GM12873 (cell line): ENCODE data around the gene ZBTB47.

Source experiments
- TF ChIP-seq, protein P1 (sequence below): IDR thresholded peaks from 2 replicates; pipeline ENCODE4 v1.5.1; 2012; ENCODE audit warnings: low read depth, mild to moderate bottlenecking, moderate library complexity, low read length, control low read depth; ENCODE audit not compliant: insufficient read depth; ENCODE audit errors: missing control alignments

Gene ZBTB47

DNA sequence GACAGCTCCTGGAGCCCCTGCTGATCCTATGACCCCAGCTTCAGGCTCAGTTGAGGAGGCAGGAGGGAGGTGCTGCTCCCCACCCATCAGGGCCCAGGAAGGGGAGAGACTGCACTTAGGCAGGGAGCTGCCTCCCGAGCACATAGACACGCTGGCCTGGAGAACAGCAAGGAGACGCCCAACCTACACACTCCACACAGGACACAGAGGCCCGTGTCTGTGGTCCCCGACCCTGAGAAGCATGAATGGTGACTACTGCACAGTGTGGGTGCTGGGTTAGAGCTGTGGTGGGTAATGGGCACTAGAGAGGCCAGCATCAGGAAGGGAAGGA lies 50.2 kb downstream of the ZBTB47 start:
- TF ChIP-seq, protein P1, sequence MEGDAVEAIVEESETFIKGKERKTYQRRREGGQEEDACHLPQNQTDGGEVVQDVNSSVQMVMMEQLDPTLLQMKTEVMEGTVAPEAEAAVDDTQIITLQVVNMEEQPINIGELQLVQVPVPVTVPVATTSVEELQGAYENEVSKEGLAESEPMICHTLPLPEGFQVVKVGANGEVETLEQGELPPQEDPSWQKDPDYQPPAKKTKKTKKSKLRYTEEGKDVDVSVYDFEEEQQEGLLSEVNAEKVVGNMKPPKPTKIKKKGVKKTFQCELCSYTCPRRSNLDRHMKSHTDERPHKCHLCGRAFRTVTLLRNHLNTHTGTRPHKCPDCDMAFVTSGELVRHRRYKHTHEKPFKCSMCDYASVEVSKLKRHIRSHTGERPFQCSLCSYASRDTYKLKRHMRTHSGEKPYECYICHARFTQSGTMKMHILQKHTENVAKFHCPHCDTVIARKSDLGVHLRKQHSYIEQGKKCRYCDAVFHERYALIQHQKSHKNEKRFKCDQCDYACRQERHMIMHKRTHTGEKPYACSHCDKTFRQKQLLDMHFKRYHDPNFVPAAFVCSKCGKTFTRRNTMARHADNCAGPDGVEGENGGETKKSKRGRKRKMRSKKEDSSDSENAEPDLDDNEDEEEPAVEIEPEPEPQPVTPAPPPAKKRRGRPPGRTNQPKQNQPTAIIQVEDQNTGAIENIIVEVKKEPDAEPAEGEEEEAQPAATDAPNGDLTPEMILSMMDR: no peak

DNA sequence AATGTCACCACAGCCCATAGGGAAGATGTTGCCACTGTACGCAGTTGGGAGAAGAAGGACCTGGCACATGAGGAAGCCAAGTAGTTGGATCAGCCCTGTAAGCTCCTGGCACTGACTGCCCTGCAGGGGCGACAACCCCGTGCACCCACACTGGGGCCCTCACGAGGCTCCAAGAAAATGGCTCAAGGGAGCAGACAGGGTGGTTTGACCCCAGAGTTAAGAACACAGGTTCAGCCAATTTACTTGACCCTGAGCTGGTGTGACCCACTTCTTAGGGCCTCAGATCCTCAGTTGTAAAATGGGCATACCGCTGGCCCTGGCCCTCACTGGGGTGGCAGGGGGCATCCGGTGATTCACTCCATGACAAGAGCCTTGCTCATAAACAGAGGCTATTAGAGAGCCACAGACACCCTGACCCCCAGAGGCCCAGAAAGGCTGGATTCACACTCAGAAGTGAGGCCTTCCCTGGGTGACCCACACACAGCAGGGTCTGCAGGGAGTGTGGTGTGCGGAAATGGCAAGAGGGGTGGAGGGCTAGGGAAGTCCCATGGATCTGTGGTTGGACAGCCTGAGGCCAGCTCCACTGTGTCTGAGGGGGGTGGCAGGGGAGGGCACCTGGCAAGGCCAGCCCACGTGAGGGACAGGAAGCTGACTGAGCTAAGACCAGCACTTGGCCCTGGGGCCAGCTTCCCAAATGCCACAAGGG lies 50.8 kb downstream of the ZBTB47 start:
- TF ChIP-seq, protein P1: no peak

DNA sequence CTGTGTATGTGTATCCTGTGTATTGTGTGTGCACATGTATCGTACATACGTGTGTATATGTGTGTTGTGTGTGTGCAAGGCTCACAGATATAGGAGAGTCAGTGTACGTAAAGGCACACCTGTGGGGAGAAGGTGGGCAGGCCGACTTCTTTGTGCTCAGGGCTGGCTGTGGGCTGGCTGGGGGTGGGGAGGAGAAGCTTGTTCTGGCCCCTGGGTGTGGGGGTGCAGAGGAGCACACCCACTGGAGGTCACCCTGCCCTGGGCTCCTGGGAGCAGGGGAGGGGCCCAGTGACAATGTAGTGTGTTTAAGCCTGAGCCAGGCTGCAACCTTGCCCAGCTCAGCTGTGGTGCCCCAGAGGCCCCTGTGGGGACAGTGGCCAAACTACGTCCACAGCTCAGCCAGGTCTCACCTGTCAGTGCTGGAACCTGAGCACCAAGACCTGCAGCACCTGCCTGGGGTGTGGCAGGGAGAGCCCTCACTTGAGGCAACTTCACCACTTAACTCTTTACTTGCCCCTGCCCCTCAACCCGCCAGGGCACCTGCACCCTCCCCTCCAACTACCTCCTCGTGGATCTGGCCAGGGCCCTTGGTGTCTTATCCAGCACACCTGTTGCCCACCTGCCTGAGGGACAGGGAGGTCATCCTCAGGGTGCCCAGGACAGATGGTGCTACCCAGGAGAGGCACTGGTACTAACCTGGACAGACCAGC lies 51.7 kb downstream of the ZBTB47 start:
- TF ChIP-seq, protein P1: no peak

DNA sequence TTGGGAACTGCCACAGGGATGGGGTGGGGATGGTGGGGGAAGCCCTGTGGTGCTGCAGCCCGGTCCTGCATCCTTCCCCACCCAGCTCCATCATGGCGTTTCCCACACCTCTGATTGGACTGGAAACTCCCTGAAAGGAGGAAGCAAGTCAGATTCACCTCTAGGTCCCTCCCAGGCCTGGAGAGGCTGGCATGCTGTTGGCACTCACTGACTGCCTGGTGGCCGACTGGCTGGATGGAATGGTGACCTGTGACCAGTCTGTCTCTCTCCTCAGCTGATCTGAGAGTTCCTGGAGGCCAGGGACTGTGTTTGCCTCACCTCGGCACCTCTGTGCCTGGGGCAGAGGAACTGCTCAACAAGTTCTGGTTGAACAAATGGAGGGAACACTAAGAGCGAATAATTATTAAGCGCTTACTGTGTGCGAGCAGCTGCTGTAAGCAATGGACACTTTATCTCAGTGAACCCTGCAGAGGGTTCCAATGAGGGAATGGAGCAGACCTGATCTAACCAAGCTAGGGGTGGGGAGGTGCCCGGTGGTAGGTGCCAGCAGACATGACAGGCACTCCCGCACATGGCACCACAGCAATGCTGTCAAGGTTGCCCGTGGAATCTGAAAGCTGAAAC lies 52.6 kb downstream of the ZBTB47 start:
- TF ChIP-seq, protein P1: no peak

DNA sequence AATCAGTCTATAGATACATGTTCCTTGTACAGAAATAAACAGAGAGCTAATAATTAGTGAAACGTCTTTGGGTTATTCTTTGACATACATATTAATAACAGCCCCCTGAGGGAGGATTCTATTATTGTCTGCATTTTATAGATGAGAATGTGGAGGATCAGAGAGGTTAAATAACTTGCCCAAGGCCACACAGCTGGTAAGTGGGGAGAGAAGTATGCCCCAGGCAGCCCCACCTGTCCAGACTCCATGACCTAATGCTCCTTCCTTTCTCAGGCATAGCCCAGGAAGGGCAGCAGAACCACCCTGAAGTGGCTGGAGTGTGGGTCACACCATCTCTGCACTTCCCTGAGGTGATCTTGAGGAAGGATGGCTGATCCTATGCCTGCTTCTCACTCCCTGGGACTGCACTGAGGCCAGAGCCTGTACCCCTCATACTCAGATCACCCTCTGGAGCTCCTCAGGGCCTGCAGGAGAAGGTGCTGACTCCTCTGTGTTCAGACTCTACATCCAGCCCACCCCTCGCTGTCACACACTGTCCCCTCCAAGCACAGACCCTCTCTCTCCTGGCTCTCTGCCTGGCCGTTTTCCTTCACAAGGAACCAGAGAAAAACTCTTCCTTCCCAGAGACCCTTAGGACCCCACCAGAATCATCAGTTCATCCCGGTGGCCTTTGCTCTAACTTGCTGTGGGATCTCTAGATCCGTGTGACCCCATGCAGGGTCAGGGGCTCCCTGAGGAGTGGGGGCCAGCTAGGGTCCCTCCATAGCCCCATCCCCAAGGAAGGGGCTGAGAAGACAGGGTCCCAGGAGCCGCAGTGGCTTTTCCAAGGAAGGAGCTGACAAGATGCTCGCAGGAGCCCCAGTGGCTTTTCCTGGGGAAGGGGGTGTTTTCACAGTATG lies 53.5 kb downstream of the ZBTB47 start:
- TF ChIP-seq, protein P1: no peak

DNA sequence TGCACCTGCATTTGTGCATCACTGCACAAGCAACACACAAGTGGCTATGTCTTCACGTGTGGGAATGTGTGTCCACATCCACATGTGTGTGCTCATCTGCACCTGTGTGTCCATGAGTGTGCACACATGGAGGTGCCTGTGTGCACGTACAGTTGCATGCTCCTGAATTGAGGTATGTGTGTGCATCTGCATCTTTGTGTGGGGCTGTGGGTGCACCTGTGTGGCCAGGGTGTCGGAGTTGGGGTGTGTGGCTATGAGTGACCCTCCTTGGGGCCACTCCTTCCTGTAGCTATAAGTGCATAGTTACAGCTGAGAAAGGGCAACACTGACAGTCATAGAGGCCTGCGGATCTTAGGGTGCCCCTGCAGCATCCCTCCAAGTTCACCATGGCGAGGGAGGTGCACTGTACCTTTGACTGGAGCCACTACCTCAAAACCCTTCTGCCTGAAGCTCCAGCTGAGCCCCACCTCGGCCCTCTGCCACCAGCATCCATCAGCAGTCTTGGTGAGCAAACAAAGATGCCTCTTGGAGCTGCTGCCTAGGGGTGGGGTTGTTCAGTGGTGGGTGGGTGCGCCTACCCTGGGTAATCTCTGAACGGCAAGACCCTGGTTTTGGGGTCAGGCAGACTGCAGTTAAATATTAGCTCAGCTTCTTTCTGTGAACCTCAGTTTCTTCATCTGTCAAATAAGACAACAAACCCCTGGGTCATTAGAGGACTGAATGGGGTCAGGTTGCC lies 54.3 kb downstream of the ZBTB47 start:
- TF ChIP-seq, protein P1: no peak
